ENCODE results near the gene OBP2A.

Gene OBP2A

DNA sequence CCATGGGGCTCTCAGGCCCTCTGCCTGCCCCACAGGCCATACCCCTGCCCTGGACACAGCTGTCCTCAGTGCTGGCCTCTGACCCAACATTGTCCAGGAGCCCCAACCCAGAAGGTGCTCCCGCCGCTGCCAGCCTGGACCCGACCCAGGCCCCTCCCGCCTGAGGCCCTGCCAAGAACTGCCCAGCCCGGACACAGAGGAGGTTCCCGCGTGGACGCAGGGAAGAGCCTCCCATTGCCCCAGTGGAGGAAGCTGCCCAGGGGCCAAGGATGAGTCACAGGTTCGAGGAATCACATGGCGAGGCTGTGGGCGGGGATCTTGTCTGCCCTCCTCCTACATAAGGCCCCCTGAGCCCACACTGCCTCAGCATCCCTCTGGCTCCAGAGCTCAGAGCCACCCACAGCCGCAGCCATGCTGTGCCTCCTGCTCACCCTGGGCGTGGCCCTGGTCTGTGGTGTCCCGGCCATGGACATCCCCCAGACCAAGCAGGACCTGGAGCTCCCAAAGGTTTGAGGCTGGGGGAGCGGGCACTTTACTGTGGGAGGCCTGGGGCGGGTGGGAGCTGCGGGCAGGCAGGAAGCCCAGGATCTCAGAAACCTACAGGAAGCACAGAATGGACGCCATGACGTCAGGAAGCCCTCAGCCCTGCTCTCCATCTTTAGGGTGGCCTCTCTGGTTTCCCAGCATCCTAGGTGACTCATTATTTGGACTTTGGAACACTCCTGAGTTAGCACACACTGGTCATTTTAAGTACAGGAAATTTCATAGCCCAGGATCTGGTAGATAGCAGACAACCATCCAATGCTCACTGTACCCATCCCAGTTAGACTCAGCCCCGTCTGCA lies 15.7 kb downstream of the OBP2A start, which contains the start of gene PAEP:
Gene PAEP (plus strand): TSS at position 366 of the 844 bp plus-strand sequence.
- no peak for TF ChIP-seq TEAD4 (IDR thresholded peaks at IDR 0.05)
- no peak for TF ChIP-seq CEBPB (IDR thresholded peaks at IDR 0.05)
- no peak for TF ChIP-seq TAF1 (IDR thresholded peaks at IDR 0.05; ENCODE audit: low read depth)
- no peak for TF ChIP-seq FOXM1 (IDR thresholded peaks at IDR 0.05; ENCODE audit: borderline replicate concordance, low read depth)
- TF ChIP-seq REST (IDR thresholded peaks at IDR 0.05; ENCODE audit: low read depth) = no peak
- TF ChIP-seq EP300 (IDR thresholded peaks at IDR 0.05; ENCODE audit: borderline replicate concordance) = no peak
- TF ChIP-seq TCF12 (IDR thresholded peaks at IDR 0.05; ENCODE audit: low read depth) = no peak
- no peak for TF ChIP-seq RAD21 (IDR thresholded peaks at IDR 0.05; ENCODE audit: low read depth)
- no peak for TF ChIP-seq EGR1 (IDR thresholded peaks at IDR 0.05)
- no peak for TF ChIP-seq USF1 (IDR thresholded peaks at IDR 0.05)
- no peak for TF ChIP-seq NFIC (IDR thresholded peaks at IDR 0.05)
- TF ChIP-seq YY1 (IDR thresholded peaks at IDR 0.05; ENCODE audit: low read depth) = no peak
- no peak for TF ChIP-seq CREB1 (IDR thresholded peaks at IDR 0.05; ENCODE audit: low read depth)
- TF ChIP-seq, protein P1, sequence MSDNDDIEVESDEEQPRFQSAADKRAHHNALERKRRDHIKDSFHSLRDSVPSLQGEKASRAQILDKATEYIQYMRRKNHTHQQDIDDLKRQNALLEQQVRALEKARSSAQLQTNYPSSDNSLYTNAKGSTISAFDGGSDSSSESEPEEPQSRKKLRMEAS (IDR thresholded peaks at IDR 0.05) = no peak
- no peak for TF ChIP-seq ZBTB7A (IDR thresholded peaks at IDR 0.05; ENCODE audit: low read depth)

GRCh38 chr9:135562235-135562745 lies 16.4 kb downstream of the OBP2A start:
- no peak for TF ChIP-seq TEAD4 (IDR thresholded peaks at IDR 0.05)
- TF ChIP-seq REST (IDR thresholded peaks at IDR 0.05; ENCODE audit: low read depth) = no peak
- TF ChIP-seq, protein P1 (IDR thresholded peaks at IDR 0.05) = no peak
- TF ChIP-seq TCF12 (IDR thresholded peaks at IDR 0.05; ENCODE audit: low read depth) = no peak
- no peak for TF ChIP-seq RAD21 (IDR thresholded peaks at IDR 0.05; ENCODE audit: low read depth)
- no peak for TF ChIP-seq USF1 (IDR thresholded peaks at IDR 0.05)

DNA sequence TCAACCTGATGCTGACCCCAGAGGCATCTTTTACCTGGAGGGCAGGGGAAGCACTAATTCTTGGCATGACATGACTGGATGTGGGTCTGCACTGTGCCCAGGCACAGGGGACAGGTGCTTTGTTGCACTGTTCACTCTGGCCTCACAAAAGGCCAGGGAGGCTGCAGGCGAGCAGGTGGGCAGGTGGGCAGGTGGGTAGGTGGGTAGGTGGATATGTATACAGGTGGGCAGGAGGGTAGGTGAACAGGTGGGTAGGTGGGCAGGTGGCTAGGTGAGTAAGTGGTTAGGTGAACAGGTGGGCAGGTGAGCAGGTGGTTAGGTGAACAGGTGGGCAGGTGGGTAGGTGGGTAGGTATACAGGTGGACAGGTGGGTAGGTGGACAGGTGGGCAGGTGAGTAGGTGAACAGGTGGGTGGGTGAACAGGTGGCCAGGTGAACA lies 17.1 kb downstream of the OBP2A start:
- TF ChIP-seq TCF12 (IDR thresholded peaks at IDR 0.05; ENCODE audit: low read depth) (no peak), ZBTB7A (IDR thresholded peaks at IDR 0.05; ENCODE audit: low read depth) (no peak), EP300 (IDR thresholded peaks at IDR 0.05; ENCODE audit: borderline replicate concordance) (no peak), USF1 (IDR thresholded peaks at IDR 0.05) (no peak), FOXM1 (IDR thresholded peaks at IDR 0.05; ENCODE audit: borderline replicate concordance, low read depth) (no peak), EGR1 (IDR thresholded peaks at IDR 0.05) (no peak), TAF1 (IDR thresholded peaks at IDR 0.05; ENCODE audit: low read depth) (no peak), CREB1 (IDR thresholded peaks at IDR 0.05; ENCODE audit: low read depth) (no peak), CEBPB (IDR thresholded peaks at IDR 0.05) (no peak)
- TF ChIP-seq, protein P1 (IDR thresholded peaks at IDR 0.05) = no peak

DNA sequence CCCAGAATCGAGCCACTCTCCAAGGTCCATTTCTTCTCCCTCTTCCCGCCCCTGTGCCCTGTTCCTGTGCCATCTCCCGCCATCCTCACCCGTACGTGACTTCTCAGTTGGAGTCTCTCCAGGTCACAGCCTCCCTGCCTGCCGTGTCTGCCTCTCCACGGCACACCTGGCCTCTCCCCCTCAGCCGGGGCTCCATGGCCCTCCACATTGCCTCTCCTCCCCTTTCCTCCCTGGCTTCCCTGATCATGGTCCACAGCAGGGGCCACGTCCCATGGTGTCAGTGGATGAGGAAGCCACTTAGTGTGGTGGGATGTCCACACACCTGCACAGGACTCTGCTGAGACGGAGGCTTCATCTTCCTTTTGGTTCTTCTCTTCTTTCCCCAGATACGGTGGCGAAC lies 17.9 kb downstream of the OBP2A start:
- no peak for TF ChIP-seq YY1 (IDR thresholded peaks at IDR 0.05; ENCODE audit: low read depth)
- no peak for TF ChIP-seq TAF1 (IDR thresholded peaks at IDR 0.05; ENCODE audit: low read depth)
- no peak for TF ChIP-seq ZBTB7A (IDR thresholded peaks at IDR 0.05; ENCODE audit: low read depth)
- TF ChIP-seq TCF12 (IDR thresholded peaks at IDR 0.05; ENCODE audit: low read depth) = no peak
- TF ChIP-seq FOXM1 (IDR thresholded peaks at IDR 0.05; ENCODE audit: borderline replicate concordance, low read depth) = no peak
- no peak for TF ChIP-seq EP300 (IDR thresholded peaks at IDR 0.05; ENCODE audit: borderline replicate concordance)
- no peak for TF ChIP-seq USF1 (IDR thresholded peaks at IDR 0.05)
- no peak for TF ChIP-seq CEBPB (IDR thresholded peaks at IDR 0.05)
- TF ChIP-seq NFIC (IDR thresholded peaks at IDR 0.05) = no peak
- TF ChIP-seq TEAD4 (IDR thresholded peaks at IDR 0.05) = no peak
- no peak for TF ChIP-seq REST (IDR thresholded peaks at IDR 0.05; ENCODE audit: low read depth)
- no peak for TF ChIP-seq EGR1 (IDR thresholded peaks at IDR 0.05)
